Measurements from ENCODE around the gene IGF1R.

IGF1R gene

DNA sequence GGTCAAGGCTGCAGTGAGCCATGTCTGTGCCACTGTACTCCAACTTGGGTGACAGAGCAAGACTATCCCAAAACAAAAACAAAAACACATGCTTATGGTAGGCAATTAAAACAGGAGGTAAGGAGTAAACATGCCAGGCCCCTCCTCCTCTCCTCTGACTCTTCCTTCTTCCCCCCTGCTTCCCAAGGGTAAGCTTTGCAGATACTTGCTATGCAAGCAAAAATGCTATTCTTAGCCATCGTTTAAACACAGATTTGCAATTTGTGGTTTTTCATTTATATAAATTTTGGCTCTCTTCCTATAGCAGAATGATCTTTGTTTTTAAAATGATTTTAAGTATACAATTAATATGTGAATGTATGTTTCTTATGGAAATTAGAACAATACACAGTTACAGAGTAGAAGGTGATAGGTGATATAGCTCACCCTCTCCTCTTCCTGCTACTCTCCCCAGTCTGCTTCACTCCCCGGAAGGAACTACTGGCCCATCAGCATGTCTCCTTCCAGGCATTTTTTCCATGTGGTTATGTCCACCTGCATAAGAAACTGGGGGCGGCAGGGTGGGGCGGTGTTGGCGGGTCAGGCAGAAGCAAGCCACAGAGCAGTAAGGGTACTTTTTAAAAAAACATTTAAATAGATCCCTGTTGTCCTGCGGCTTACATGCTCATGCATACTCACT is 42.1 kb downstream of the IGF1R start:
- H3K4me3 ChIP-seq (ENCODE audit: low read depth, low read length) = no peak overlapping the region
- TF ChIP-seq CTCF (IDR thresholded peaks at IDR 0.05; ENCODE audit: low read depth, low read length, missing control alignments) = no peak
- DNase-seq (ENCODE audit: low read depth) = no peak

DNA sequence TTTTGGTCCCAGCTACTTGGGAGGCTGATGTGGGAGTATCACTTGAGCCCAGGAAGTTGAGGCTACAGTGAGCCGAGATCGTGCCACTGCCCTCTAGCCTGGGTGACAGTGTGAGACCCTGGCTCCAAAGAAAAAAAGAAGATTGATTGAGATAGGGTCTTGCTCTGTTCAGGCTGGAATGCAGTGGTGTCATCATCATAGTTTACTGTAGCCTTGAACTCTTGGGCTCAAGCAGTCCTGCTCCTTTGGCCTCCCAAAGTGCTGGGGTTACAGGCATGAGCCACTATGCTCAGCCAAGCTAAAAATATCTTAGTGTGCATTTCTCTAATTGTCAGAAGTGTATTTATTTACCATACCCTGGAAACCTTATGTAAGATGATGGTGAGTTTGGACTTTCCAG is 43.9 kb downstream of the IGF1R start:
- DNase-seq (ENCODE audit: low read depth) = no peak
- no peak for TF ChIP-seq CTCF (IDR thresholded peaks at IDR 0.05; ENCODE audit: low read depth, low read length, missing control alignments)

GRCh38 chr15:98694161-98694560 is 45.8 kb downstream of the IGF1R start:
- DNase-seq (ENCODE audit: low read depth) = no peak
- TF ChIP-seq CTCF (IDR thresholded peaks at IDR 0.05; ENCODE audit: low read depth, low read length, missing control alignments) = no peak
- no peak overlapping the region for H3K4me3 ChIP-seq (ENCODE audit: low read depth, low read length)

More for the DNA sequence above, 43.9 kb downstream of the IGF1R start:
- no peak overlapping the region for H3K4me3 ChIP-seq (ENCODE audit: low read depth, low read length)

GRCh38 chr15:98698792-98699191 is 50.5 kb downstream of the IGF1R start:
- DNase-seq (ENCODE audit: low read depth) = no peak
- H3K4me3 ChIP-seq (ENCODE audit: low read depth, low read length) = no peak overlapping the region
- no peak for TF ChIP-seq CTCF (IDR thresholded peaks at IDR 0.05; ENCODE audit: low read depth, low read length, missing control alignments)

- no peak for DNase-seq (ENCODE audit: low read depth)
- TF ChIP-seq CTCF (IDR thresholded peaks at IDR 0.05; ENCODE audit: low read depth, low read length, missing control alignments) = no peak
Observed at GRCh38 chr15:98699591-98700424, 51.5 kb downstream of the IGF1R start.

GRCh38 chr15:98700519-98700918 is 52.2 kb downstream of the IGF1R start:
- H3K4me3 ChIP-seq (ENCODE audit: low read depth, low read length) = no peak overlapping the region
- TF ChIP-seq CTCF (IDR thresholded peaks at IDR 0.05; ENCODE audit: low read depth, low read length, missing control alignments) = no peak
- DNase-seq (ENCODE audit: low read depth) = no peak

More at GRCh38 chr15:98699591-98700424, 51.5 kb downstream of the IGF1R start:
- H3K4me3 ChIP-seq (ENCODE audit: low read depth, low read length) = no peak overlapping the region

Measured in GM12864 (cell line).